CD14-positive monocyte (primary cell): Measurements from ENCODE around the gene SEMA3E. TPM values are rescaled to one million over a fixed set of nuclear protein-coding genes. Genes with fewer than 3 reads are reported as not detected.

ENCODE experiments used
- DNase-seq, 3 donors: peaks; one replicate each; pipeline ENCODE4 v3.0.0-alpha.2; 2011 to 2022
- H2AFZ ChIP-seq: 2 replicates; pipeline ENCODE4 v1.6.0; 2012; ENCODE audit warnings: mild to moderate bottlenecking, low read depth, low read length, inconsistent platforms; ENCODE audit not compliant: insufficient read depth, poor library complexity, severe bottlenecking
- H3K27ac ChIP-seq, 2 donors: 1 replicate in 1 of 2; 2 replicates in 1 of 2; pipeline ENCODE4 v1.5.1; 2012 to 2013; ENCODE audit warnings: low read length in 2 of 2, control low read depth in 1 of 2, inconsistent platforms in 1 of 2, low read depth in 1 of 2, mild to moderate bottlenecking in 1 of 2
- H3K27me3 ChIP-seq, 2 donors: one replicate each; pipeline versions ENCODE4 v1.6.0 to v1.6.1; 2011 to 2013; ENCODE audit warnings: low read length in 2 of 2; ENCODE audit not compliant: control insufficient read depth in 2 of 2, insufficient read depth in 2 of 2
- H3K36me3 ChIP-seq, 2 donors: replicated peaks in 1 of 2; 1 replicate in 1 of 2; 2 replicates in 1 of 2; pipeline versions ENCODE4 v1.5.1 to v1.6.1; 2012 to 2013; ENCODE audit warnings: low read length in 2 of 2, control low read depth in 1 of 2, inconsistent platforms in 1 of 2, mild to moderate bottlenecking in 1 of 2; ENCODE audit not compliant: insufficient read depth in 2 of 2, control insufficient read depth in 1 of 2
- H3K4me1 ChIP-seq, 2 donors: 1 replicate in 1 of 2; 2 replicates in 1 of 2; pipeline versions ENCODE4 v1.5.1 to v1.6.1; 2012 to 2013; ENCODE audit warnings: low read length in 2 of 2, control low read depth in 1 of 2, inconsistent platforms in 1 of 2, mild to moderate bottlenecking in 1 of 2, moderate library complexity in 1 of 2; ENCODE audit not compliant: insufficient read depth in 2 of 2, control insufficient read depth in 1 of 2
- H3K4me2 ChIP-seq: replicated peaks from 2 replicates; pipeline ENCODE3; 2012; ENCODE audit warnings: low read length, moderate library complexity, mild to moderate bottlenecking; ENCODE audit not compliant: poor library complexity, severe bottlenecking; ENCODE audit errors: extremely low read depth
- H3K4me3 ChIP-seq, 3 experiments: fragments of 200-600 bp in 1 of 3; sonication (generic) in 1 of 3; replicated peaks in 1 of 3; 1 replicate in 2 of 3; 2 replicates in 1 of 3; pipeline ENCODE4 v1.5.1; 2011 to 2013; ENCODE audit warnings: low read length in 3 of 3, mild to moderate bottlenecking in 3 of 3, control low read depth in 2 of 3, low read depth in 2 of 3, inconsistent platforms in 1 of 3, moderate library complexity in 1 of 3
- H3K79me2 ChIP-seq: 2 replicates; pipeline ENCODE4 v1.6.0; 2012; ENCODE audit warnings: mild to moderate bottlenecking, control low read depth, inconsistent platforms, low read length, moderate library complexity; ENCODE audit not compliant: insufficient read depth
- H3K9ac ChIP-seq: 2 replicates; pipeline ENCODE4 v1.6.0; 2017; ENCODE audit warnings: low read length, mild to moderate bottlenecking; ENCODE audit not compliant: insufficient read depth, poor library complexity, severe bottlenecking
- H3K9me3 ChIP-seq, 2 donors: replicated peaks in 1 of 2; 1 replicate in 1 of 2; 2 replicates in 1 of 2; pipeline versions ENCODE4 v1.5.1 to v1.6.1; 2012 to 2013; ENCODE audit warnings: low read length in 2 of 2, control low read depth in 1 of 2; ENCODE audit not compliant: control insufficient read depth in 1 of 2, insufficient read depth in 1 of 2
- H4K20me1 ChIP-seq: 2 replicates; pipeline ENCODE4 v1.6.0; 2012; ENCODE audit warnings: mild to moderate bottlenecking, low read length, control low read depth, moderate library complexity; ENCODE audit not compliant: insufficient read depth
- H3K27ac Mint-ChIP-seq, 7 donors: one replicate each; pipeline ENCODE4 v1.8.0; 2020; ENCODE audit warnings: mild to moderate bottlenecking in 7 of 7, mixed read lengths in 7 of 7, moderate library complexity in 6 of 7, inconsistent platforms in 2 of 7
- H3K27me3 Mint-ChIP-seq, 3 donors: one replicate each; pipeline ENCODE4 v1.8.0; 2021 to 2022; ENCODE audit warnings: low read depth in 3 of 3, mild to moderate bottlenecking in 3 of 3, mixed read lengths in 3 of 3, moderate library complexity in 3 of 3, inconsistent platforms in 1 of 3
- H3K36me3 Mint-ChIP-seq, 2 donors: one replicate each; pipeline ENCODE4 v1.8.0; 2020; ENCODE audit warnings: mixed read lengths in 2 of 2, inconsistent platforms in 1 of 2, mild to moderate bottlenecking in 1 of 2
- H3K4me1 Mint-ChIP-seq: one replicate; pipeline ENCODE4 v1.8.0; 2020; ENCODE audit warnings: mild to moderate bottlenecking, mixed read lengths
- H3K4me3 Mint-ChIP-seq, 2 donors: one replicate each; pipeline ENCODE4 v1.8.0; 2020; ENCODE audit warnings: mild to moderate bottlenecking in 2 of 2, mixed read lengths in 2 of 2, moderate library complexity in 1 of 2
- H3K9me3 Mint-ChIP-seq, 7 donors: one replicate each; pipeline ENCODE4 v1.8.0; 2020 to 2022; ENCODE audit warnings: mixed read lengths in 7 of 7, mild to moderate bottlenecking in 6 of 7, moderate library complexity in 6 of 7, inconsistent platforms in 2 of 7
- WGBS: methylation state at CpG from one replicate; pipeline ENCODE4 v1.1.5; 2013; ENCODE audit warnings: missing lambda C conversion rate; ENCODE audit not compliant: insufficient coverage; 5-methylcytosine and 5-hydroxymethylcytosine counted together
- intact Hi-C, 2 donors: fragments of 100-400 bp; cut with micrococcal nuclease; formaldehyde crosslinking; loops; one replicate each; pipeline versions ENCODE4 v1.15.0 to v1.15.1; 2023
- polyA plus RNA-seq, 3 donors: library from polyadenylated mRNA; depleted of rRNA in 1 of 3; unstranded in 2 of 3; stranded (reverse) in 1 of 3; fragments of 300-500 nt in 2 of 3; fragments of >200 nt in 1 of 3; fragmentation: Illumina TruSeq in 2 of 3; gene quantifications; 1 replicate in 2 of 3; 2 replicates in 1 of 3; pipeline ENCODE4 v1.2.3, GENCODE V29; 2012 to 2021
- TF ChIP-seq, protein P1 (sequence below): fragments of 200-600 bp; IDR thresholded peaks from one replicate; pipeline ENCODE4 v1.8.0; 2022; ENCODE audit warnings: antibody characterized with exemption, mild to moderate bottlenecking

SEMA3E gene
- polyA plus RNA-seq, 3 donors = not detected

DNA sequence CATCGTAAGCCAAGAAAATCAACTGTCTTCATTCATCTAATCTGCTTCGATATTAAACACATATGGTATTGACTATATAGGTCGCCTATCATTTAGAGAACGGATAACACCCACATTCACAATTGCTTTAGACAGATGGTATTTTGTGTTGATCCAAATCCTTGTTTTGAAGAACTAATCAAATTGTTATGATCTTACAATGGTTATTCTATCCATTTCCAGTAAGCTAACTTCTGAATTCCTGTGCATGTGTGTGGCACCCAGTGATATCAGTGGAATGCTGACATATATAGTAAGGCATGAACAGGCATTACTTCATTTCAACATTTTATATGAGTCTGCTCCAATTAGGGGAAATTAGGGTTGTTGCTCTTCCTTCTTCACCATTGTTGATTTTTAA lies 98.8 kb downstream of the SEMA3E start:
- no peak overlapping the region for H3K4me2 ChIP-seq
- DNase-seq = no peak
- H4K20me1 ChIP-seq = no peaks in the 10 kb centered on the region
- Mint-ChIP-seq H3K4me3 (no peak overlapping the region), H3K27ac (no peak overlapping the region), H3K36me3 (no peaks in the 10 kb centered on the region), H3K4me1 (no peaks in the 10 kb centered on the region), H3K27me3 (no peaks in the 10 kb centered on the region), H3K9me3 (peaks cover 0 to 9% (median 5%) of the 10 kb centered on the region in 7 donors)
- intact Hi-C loops = no loop called here
- TF ChIP-seq, protein P1, sequence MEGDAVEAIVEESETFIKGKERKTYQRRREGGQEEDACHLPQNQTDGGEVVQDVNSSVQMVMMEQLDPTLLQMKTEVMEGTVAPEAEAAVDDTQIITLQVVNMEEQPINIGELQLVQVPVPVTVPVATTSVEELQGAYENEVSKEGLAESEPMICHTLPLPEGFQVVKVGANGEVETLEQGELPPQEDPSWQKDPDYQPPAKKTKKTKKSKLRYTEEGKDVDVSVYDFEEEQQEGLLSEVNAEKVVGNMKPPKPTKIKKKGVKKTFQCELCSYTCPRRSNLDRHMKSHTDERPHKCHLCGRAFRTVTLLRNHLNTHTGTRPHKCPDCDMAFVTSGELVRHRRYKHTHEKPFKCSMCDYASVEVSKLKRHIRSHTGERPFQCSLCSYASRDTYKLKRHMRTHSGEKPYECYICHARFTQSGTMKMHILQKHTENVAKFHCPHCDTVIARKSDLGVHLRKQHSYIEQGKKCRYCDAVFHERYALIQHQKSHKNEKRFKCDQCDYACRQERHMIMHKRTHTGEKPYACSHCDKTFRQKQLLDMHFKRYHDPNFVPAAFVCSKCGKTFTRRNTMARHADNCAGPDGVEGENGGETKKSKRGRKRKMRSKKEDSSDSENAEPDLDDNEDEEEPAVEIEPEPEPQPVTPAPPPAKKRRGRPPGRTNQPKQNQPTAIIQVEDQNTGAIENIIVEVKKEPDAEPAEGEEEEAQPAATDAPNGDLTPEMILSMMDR = no peak
- H3K9ac ChIP-seq = no peak overlapping the region
- WGBS = no CpG with 5 or more reads among the region's 4 CpGs
- no peak overlapping the region for H3K4me3 ChIP-seq
- H2AFZ ChIP-seq = no peak overlapping the region
- no peaks in the 10 kb centered on the region for H3K36me3 ChIP-seq
- H3K9me3 ChIP-seq = peaks cover 0 to 2% of the 10 kb centered on the region in 2 donors
- H3K4me1 ChIP-seq = no peaks in the 10 kb centered on the region
- no peaks in the 10 kb centered on the region for H3K79me2 ChIP-seq
- no peak overlapping the region for H3K27ac ChIP-seq
- H3K27me3 ChIP-seq = no peaks in the 10 kb centered on the region

DNA sequence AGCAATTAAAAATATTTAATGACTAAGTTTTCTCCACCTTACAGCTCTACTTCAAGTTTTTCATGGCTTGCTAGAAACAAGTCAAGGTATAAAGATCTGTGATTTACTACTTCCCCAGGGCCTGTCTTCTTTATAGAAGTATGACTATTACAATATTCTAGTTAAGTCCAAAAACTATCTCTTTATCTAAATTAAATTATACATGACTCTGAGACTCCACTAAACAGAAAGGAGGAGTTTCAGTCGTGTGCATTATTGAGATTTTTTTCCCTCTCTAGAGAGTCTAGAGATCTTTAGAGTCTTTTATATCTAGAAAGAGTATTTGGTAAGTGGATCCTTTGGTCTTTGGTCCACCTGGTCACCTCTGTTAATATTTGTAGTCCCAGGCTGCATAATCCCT lies 100.7 kb downstream of the SEMA3E start:
- H2AFZ ChIP-seq = no peak overlapping the region
- H3K36me3 ChIP-seq = no peaks in the 10 kb centered on the region
- no peaks in the 10 kb centered on the region for H3K4me1 ChIP-seq
- no peaks in the 10 kb centered on the region for H3K79me2 ChIP-seq
- H4K20me1 ChIP-seq = no peaks in the 10 kb centered on the region
- no peak overlapping the region for H3K9ac ChIP-seq
- H3K27me3 ChIP-seq = no peaks in the 10 kb centered on the region
- TF ChIP-seq, protein P1 = no peak
- Mint-ChIP-seq H3K27ac (no peak overlapping the region), H3K9me3 (peaks cover 0 to 7% (median 5%) of the 10 kb centered on the region in 7 donors), H3K36me3 (no peaks in the 10 kb centered on the region), H3K4me1 (no peaks in the 10 kb centered on the region), H3K4me3 (no peak overlapping the region), H3K27me3 (no peaks in the 10 kb centered on the region)
- H3K9me3 ChIP-seq = peaks cover 0 to 2% of the 10 kb centered on the region in 2 donors
- H3K4me3 ChIP-seq = no peak overlapping the region
- no peak overlapping the region for H3K4me2 ChIP-seq
- DNase-seq = no peak
- WGBS = no CpG with 5 or more reads among the region's 1 CpG
- intact Hi-C loops = no loop called here
- H3K27ac ChIP-seq = no peak overlapping the region
